OCI-LY7 (cell line): Measurements from ENCODE around the gene SLC2A4RG.

Source experiments
- CTCF ChIP-seq: fragments of 200-600 bp; sonication (generic); conservative IDR thresholded peaks from 2 replicates; pipeline ENCODE4 v1.5.1; 2014; ENCODE audit warnings: mild to moderate bottlenecking, antibody characterized with exemption, low read length, moderate library complexity, mixed read lengths
- EZH2phosphoT487 ChIP-seq: fragments of 200-600 bp; sonication (generic); IDR thresholded peaks from 2 replicates; pipeline ENCODE4 v1.6.1; 2018; ENCODE audit warnings: low read depth, borderline replicate concordance, mild to moderate bottlenecking, mixed run types, antibody characterized with exemption, low read length, moderate library complexity, mixed read lengths

- no peak for TF ChIP-seq CTCF
- TF ChIP-seq EZH2phosphoT487 = no peak
These were observed 2.3 kb downstream of the SLC2A4RG start for GRCh38 chr20:63741676-63742380.
